ENCODE results near the gene PRRT1.
"Not testable (repeated sequence)": the region's sequence is repeated elsewhere in the genome, so short reads cannot be mapped to it uniquely, and the experiment has no call there.

The PRRT1 gene

DNA sequence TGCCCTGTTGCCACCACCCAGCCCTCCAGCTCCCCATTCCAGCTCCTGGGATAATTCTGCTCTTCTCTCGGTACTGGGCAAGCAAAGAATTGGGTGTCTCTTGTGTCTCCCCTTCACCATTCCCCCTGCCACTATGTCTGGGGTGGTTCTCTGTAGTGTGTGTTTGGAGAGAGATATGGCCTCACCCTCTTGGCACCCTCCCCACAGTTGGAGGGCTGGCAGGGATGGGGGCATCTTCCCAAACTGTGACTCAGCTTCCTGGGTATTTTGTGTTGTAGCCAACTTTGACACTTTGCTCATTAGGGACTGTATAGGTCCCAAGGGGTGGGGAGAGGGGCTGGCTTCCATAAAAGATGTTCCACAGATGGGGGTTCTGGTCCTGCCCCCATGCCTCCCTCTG lies 44.3 kb downstream of the PRRT1 start:
- H3K4me3 ChIP-seq (ENCODE audit: low read length): no peak overlapping the region
- TF ChIP-seq ZNF274 (IDR thresholded peaks at IDR 0.05; ENCODE audit: low read depth, low read length): no peak

DNA sequence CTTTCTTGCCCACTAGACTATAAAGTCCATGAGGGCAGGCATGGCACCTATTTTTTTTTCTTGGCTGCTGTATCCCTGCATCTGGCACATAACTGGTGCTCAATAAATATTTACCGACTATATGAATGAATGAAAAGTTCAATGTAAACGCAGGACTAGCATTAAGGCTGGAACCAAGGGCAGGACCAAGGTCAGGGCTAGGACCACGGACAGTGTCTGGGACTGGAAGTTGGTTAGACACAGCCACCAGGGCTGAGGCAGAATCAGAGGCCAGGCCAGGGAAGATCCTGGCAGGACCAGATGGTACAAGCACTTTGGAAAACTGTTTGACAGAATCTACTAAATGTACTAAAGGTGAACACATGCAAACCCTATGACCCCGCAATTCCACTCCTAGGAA lies 46.3 kb downstream of the PRRT1 start:
- TF ChIP-seq ZNF274 (IDR thresholded peaks at IDR 0.05; ENCODE audit: low read depth, low read length): no peak
- no peak overlapping the region for H3K4me3 ChIP-seq (ENCODE audit: low read length)

DNA sequence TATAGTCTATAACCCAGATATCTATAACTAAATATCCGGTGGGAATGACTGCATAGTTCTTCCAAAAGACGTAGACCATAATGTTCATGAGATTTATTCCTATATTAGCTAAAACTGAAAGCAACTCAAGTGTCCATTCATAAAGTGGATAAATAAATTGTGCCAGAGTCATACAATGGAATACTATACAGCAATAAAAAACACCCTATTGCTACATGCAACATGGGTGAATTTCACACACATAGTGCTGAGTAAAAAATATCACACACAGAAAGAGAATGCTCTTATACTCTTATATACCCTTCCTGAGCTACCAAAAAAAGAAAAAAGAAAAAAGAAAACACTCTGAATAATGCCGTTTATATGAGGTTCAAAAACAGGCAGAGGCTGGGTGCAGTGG lies 49.5 kb downstream of the PRRT1 start:
- TF ChIP-seq ZNF274 (IDR thresholded peaks at IDR 0.05; ENCODE audit: low read depth, low read length): no peak

DNA sequence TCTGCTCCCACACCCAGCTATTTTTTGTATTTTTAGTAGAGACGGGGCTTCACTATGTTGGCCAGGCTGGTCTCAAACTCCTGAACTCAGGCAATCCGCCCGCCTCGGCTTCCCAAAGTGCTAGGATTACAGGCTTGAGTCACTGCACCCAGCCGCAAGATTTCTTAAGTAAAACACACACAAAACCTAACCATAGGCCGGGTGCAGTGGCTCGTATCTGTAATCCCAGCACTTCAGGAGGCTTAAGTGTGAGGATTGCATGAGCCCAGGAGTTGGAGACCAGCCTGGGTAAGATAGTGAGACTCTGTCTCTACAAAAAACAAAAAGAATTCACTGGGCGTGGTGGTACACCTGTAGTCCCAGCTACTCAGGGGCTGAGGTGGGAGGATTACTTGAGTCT lies 51.5 kb downstream of the PRRT1 start:
- H3K4me3 ChIP-seq (ENCODE audit: low read length): not testable (repeated sequence)

More for the DNA sequence above, 49.5 kb downstream of the PRRT1 start:
- H3K4me3 ChIP-seq (ENCODE audit: low read length): no peak overlapping the region
